PFSK-1 (cell line): ENCODE results near the gene TMEM59.

Source experiments
- POLR2AphosphoS5 ChIP-seq: IDR thresholded peaks from 2 replicates; pipeline ENCODE4 v1.6.1; 2012; ENCODE audit warnings: low read depth, mild to moderate bottlenecking, control low read depth, low read length, moderate library complexity
- SIN3A ChIP-seq: IDR thresholded peaks from 2 replicates; pipeline ENCODE4 v1.6.1; 2012; ENCODE audit warnings: mild to moderate bottlenecking, low read length, moderate library complexity, borderline replicate concordance; ENCODE audit not compliant: insufficient read depth
- TAF1 ChIP-seq: IDR thresholded peaks from 2 replicates; pipeline ENCODE4 v1.6.1; 2012; ENCODE audit warnings: low read length, control low read depth, borderline replicate concordance; ENCODE audit not compliant: insufficient read depth
- TF ChIP-seq, protein P1 (sequence below), 2 experiments: IDR thresholded peaks; 2 replicates each; pipeline versions ENCODE4 v1.6.1 to v1.8.0; 2011 to 2012; ENCODE audit warnings: low read depth in 2 of 2, low read length in 2 of 2, control low read depth in 1 of 2, inconsistent platforms in 1 of 2, mild to moderate bottlenecking in 1 of 2, moderate library complexity in 1 of 2; ENCODE audit not compliant: insufficient read depth in 1 of 2

DNA sequence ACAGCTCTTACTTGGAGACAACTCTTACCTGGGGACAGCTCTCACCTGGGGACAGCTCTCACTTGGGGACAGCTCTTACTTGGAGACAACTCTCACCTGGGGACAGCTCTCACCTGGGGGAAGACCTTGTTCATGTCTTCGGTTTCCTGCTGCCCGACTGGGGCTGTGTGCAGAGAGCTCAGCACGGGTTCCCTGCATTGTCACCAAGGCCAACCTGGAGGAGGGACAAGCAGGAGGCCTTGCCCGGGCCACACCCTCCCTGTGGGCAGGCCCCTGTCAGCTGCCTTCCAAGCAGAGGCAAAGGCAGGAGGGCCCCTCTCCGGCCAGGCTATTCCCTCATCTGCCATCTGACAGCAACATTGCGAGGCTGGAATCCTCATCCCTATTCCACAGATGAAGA is 35.0 kb downstream of the TMEM59 start, which contains the start of gene LDLRAD1:
- no peak for TF ChIP-seq SIN3A
- no peak for TF ChIP-seq POLR2AphosphoS5
- TF ChIP-seq TAF1, result no peak
- TF ChIP-seq, protein P1, sequence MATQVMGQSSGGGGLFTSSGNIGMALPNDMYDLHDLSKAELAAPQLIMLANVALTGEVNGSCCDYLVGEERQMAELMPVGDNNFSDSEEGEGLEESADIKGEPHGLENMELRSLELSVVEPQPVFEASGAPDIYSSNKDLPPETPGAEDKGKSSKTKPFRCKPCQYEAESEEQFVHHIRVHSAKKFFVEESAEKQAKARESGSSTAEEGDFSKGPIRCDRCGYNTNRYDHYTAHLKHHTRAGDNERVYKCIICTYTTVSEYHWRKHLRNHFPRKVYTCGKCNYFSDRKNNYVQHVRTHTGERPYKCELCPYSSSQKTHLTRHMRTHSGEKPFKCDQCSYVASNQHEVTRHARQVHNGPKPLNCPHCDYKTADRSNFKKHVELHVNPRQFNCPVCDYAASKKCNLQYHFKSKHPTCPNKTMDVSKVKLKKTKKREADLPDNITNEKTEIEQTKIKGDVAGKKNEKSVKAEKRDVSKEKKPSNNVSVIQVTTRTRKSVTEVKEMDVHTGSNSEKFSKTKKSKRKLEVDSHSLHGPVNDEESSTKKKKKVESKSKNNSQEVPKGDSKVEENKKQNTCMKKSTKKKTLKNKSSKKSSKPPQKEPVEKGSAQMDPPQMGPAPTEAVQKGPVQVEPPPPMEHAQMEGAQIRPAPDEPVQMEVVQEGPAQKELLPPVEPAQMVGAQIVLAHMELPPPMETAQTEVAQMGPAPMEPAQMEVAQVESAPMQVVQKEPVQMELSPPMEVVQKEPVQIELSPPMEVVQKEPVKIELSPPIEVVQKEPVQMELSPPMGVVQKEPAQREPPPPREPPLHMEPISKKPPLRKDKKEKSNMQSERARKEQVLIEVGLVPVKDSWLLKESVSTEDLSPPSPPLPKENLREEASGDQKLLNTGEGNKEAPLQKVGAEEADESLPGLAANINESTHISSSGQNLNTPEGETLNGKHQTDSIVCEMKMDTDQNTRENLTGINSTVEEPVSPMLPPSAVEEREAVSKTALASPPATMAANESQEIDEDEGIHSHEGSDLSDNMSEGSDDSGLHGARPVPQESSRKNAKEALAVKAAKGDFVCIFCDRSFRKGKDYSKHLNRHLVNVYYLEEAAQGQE (IDR thresholded peaks at IDR 0.05; ENCODE audit: insufficient read depth in 1 of 2, low read depth in 2 of 2, low read length in 2 of 2), result no peak
